ENCODE results near the gene GPR33.
"Not testable (repeated sequence)": the region's sequence is repeated elsewhere in the genome, so short reads cannot be mapped to it uniquely, and the experiment has no call there.

GPR33 gene

GRCh38 chr14:31487886-31488285, at the start of gene GPR33:
TSS of gene GPR33 (minus strand) at chr14:31488039. CDS start at chr14:31483965, 4,074 bp downstream.
- no peak for DNase-seq (ENCODE audit: low read depth in 3 of 3)

- no peak for DNase-seq (ENCODE audit: low read depth in 3 of 3)
Observed at GRCh38 chr14:31536201-31536960, 48.5 kb upstream of the GPR33 start.

- no peak for DNase-seq (ENCODE audit: low read depth in 3 of 3)
Observed at GRCh38 chr14:31530136-31530535, 42.3 kb upstream of the GPR33 start.

DNA sequence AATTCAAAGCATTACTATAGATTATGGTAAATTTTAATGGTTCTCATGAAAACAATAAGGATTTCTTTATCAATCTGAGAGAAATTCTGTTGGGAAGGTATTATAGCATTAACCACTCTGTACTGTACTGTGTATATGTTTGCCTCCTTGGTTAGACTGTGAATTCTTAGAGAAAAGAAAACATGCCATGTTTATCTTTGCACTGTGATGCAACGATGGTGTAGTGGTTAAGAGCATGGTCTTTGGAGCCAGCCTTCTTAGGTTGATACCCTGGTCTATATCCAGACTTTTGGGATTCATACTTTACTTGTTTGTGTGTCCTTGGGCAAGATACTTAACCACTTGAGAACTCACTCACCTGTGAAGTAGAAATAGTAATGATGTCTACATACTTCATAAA, 41.2 kb upstream of the GPR33 start:
- no peak for DNase-seq (ENCODE audit: low read depth in 3 of 3)

- DNase-seq (ENCODE audit: low read depth in 3 of 3), result no peak
Observed at GRCh38 chr14:31527546-31527945, 39.7 kb upstream of the GPR33 start.

- no peak for DNase-seq (ENCODE audit: low read depth in 3 of 3)
Observed at GRCh38 chr14:31527087-31527486, 39.2 kb upstream of the GPR33 start.

DNA sequence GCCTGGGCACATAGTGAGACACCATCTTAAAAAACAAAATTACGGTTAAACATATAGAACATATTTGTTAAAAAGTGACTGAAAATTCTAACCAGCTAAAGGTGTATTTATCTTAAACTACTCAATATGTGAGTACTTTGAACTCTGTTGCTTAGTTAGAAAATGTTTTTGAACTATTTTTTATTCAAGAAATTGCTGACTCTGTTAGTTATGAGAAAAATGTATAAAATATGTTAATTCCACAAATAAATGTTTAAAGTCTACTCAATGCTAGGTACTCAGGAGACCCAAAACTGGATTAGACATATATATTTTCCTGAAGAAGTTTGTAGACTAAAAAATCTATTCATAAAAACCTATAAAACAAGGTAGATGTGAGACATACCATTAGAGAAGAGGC, 23.0 kb upstream of the GPR33 start:
- DNase-seq (ENCODE audit: low read depth in 3 of 3), result no peak

DNA sequence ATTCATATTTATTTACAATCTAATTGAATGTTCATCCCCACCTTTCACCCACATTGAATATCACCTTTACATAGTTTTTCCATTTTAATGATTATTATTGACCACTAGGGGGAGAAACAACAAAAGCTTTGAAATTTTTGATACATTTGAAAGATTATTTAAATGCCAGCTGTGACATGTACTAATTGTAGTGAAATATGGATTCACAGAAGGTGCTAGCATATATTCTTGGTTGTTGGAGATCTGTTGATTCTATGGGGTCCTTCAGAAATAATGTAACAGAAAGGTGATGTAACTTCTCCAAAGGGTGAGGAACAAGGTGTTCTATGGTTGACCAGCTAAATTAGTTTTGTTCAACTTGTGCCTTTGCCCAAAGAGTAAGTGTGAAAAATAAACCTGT, 22.4 kb upstream of the GPR33 start:
- DNase-seq (ENCODE audit: low read depth in 3 of 3), result no peak

GRCh38 chr14:31508135-31508534, 20.3 kb upstream of the GPR33 start:
- no peak for DNase-seq (ENCODE audit: low read depth in 3 of 3)

DNA sequence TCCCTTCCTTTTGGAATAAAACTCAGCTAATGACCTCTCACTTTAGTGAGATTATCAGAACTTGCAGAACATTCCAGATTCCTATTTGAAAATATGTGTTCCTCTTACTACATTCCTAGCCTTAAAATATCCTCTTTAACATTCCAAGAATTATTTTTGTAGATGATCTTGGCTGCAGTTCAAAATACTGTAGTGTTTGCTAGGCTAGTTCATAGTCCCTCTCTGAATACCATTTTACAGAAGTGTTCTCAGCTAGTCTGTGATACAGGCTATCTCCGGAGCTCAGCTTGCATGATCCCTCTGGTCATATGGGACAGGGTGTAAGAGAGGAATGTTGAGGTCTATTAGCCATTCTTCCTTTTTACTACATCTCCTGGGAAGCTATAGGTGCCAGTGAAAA, 17.6 kb upstream of the GPR33 start:
- no peak for DNase-seq (ENCODE audit: low read depth in 3 of 3)

DNA sequence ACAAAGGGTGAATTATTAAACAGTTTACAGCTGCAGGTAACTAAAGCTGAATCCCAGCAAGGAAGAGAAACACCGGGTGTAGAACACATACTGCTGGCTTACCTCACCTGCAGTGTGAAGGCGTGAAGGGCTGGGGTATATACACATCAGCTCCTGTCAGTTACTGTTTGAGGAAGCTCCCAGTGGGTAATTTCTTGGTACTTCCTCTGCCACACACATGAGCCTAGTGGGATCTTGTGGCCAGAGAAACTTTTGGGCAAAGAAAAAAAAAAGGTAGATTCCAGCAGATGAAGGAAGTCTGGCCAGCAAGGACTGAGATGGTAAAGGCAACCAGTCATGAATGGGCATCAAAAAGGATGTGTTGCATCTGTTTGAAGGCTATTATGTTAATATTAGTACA, 14.0 kb upstream of the GPR33 start:
- no peak for DNase-seq (ENCODE audit: low read depth in 3 of 3)

DNA sequence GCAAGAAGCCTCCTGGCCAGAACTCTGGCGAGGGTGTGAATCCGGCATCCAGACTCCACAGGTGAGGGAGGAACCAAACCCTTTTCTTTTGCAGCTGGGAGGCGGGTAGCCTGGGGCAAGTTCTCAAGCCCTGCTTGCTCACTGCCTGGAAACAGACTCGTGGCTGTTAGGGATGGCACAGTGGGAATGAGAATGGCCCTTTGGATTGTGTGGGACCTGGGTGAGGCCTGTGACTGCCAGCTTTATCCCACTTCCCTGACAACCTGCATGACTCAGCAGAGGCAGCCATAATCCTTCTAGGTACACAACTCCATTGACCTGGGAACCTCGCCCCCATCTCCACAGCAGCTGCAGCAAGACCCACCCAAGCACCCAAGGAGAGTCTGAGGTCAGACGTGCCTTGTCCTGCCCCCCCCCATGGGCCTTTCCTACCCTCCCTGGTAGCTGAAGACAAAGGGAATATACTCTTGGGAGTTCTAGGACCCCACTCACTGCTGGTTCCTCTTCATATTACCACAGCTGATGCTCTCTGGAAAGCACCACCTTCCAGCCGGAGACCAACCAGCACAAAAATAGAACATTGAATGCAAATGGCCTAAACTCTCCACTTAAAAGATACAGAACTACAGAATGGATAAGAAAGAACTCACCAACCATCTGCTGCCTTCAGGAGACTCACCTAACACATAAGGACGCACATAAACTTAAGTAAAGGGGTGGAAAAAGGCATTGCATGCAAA, 5.1 kb upstream of the GPR33 start:
- DNase-seq (ENCODE audit: low read depth in 3 of 3), result no peak

- DNase-seq (ENCODE audit: low read depth in 3 of 3), result no peak
Observed at GRCh38 chr14:31489691-31490090, 1.9 kb upstream of the GPR33 start.

DNA sequence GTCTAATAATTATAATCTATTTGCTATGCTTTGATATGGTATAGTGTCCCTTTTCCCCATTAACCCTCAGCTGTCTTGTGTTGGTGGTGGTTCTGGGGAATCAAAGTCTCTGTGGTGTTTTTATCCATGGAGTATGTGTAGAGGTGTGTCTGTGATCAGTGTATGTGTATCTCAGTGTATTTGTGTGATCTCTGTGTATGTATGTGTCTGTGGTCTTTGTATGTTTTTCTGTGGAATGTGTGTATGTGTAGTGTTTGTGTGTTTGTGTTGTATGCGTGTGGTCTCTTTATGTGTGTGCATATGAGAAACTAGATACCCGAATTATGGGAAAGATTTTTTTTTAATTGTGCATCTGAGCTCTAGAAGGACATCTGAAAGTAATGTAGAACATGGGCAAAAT, 1.1 kb downstream of the GPR33 start:
- no peak for DNase-seq (ENCODE audit: low read depth in 3 of 3)

DNA sequence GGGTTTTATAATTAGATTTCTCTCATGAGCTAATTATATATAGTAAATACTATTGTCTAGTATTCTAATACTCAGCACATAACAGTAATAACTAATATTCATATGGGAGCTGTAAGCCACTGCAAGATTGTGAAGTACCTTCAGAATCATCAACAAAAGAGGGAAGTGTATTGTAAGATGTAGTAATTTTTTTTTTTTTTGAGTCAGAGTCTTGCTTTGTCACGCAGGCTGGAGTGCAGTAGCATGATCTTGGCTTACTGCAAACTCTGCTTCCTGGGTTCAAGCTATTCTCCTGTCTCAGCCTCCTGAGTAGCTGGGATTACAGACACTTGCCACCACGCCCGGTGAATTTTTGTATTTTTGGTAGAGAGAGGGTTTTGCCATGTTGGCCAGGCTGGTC, 3.1 kb downstream of the GPR33 start:
- no peak for DNase-seq (ENCODE audit: low read depth in 3 of 3)

DNA sequence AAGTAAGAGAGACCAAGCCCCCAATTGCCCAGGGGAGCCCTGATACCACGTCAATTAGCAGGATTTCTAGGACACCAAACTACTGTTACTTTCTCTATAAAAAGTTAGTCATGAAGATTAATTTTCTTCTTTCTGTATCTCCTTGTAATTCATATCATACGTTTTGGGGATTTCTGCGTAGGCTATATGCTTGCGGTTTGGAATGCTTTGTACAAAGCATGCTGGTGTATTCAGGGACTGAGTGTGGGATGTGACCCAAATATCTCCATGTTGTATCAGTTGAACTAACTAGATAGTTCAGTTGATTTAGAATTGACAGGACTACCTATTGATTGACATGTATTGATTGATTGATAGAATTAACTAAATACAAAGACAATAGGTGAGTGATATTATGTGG, 7.7 kb downstream of the GPR33 start:
- no peak for DNase-seq (ENCODE audit: low read depth in 3 of 3)

GRCh38 chr14:31479027-31479426, 8.8 kb downstream of the GPR33 start:
- DNase-seq (ENCODE audit: low read depth in 3 of 3), result no peak

GRCh38 chr14:31477248-31477647, 10.6 kb downstream of the GPR33 start:
- DNase-seq (ENCODE audit: low read depth in 3 of 3), result no peak

- no peak for DNase-seq (ENCODE audit: low read depth in 3 of 3)
Observed at GRCh38 chr14:31476131-31476866, 11.5 kb downstream of the GPR33 start.

GRCh38 chr14:31466554-31466953, 21.3 kb downstream of the GPR33 start:
- no peak for DNase-seq (ENCODE audit: low read depth in 3 of 3)

DNA sequence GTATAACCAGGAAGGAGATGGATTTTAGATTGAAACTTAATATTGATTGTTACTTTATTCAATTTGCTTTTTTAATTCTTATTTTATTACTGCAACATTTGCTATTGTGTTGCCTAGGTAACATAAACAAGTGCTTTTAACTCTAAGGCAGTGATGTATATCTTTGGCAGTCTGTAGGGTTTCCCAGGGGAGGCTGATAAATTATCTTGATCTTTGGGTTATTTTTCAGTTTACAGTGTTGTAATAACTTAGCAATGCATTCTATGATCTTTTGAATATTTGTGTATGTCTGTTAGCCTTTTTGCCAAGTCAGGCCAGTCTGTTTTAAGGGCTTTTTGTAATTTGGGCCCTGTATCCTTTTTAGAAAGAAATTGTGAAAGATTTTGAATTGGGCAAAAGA, 22.7 kb downstream of the GPR33 start:
- DNase-seq (ENCODE audit: low read depth in 3 of 3), result no peak

DNA sequence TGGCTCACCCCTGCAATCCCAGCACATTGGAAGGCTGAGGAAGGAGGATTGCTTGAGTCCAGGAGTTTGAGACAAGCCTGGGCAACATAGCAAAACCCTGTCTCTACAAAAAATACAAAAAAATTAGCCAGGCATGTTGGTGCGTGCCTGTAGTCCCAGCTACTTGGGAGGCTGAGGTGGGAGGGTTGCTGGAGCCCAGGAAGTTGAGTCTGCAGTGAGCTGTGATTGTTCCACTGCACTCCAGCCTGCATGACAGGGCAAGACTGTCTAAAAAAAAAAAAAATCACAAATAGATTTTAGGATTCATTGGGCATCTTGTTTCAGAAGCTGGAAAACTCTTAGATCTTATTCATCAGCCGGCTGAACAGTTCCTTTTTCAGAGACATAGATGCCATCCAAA, 25.4 kb downstream of the GPR33 start:
- DNase-seq (ENCODE audit: low read depth in 3 of 3), result not testable (repeated sequence)

DNA sequence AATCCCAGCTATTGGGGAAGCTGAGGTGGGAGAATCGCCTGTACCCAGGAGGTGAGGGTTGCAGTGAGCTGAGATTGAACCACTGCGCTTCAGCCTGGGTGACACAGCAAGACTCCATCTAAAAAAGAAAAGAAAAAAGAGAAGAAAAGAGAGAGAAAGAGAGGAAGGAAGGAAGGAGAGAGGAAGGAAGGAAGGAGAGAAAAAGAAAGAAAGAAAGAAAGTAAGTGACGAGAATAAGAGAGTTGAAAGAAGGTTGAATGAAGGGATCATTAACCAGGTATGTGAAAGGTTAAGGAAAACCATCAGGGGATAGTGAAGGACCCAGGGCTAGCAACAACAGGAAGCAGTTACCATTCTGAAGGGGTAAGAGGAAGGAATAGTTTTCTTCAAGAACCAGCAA, 26.3 kb downstream of the GPR33 start:
- no peak for DNase-seq (ENCODE audit: low read depth in 3 of 3)

Data from stimulated activated CD4-positive, alpha-beta T cell treated with anti-CD3 and anti-CD28 coated beads, TNF-alpha, amount 100 ng/mL, for 24 hours (primary cell).